ENCODE measurements around the gene FUOM. TPM values are rescaled to one million over a fixed set of nuclear protein-coding genes. Genes with fewer than 3 reads are reported as not detected.

The FUOM gene
- total RNA-seq, 2 experiments from 2014 or later: 12.4 to 13.4 TPM

GRCh38 chr10:133353988-133354605 is 3.7 kb downstream of the FUOM start:
- Mint-ChIP-seq H3K4me1 (ENCODE audit: low read depth) (peaks cover 6% of the 10 kb centered on the region), H3K27me3 (ENCODE audit: low read depth) (peaks cover 3% of the 10 kb centered on the region), H3K36me3 (ENCODE audit: low read depth) (no peaks in the 10 kb centered on the region), H3K4me3 (no peak overlapping the region), H3K27ac (no peak overlapping the region), H3K9me3 (ENCODE audit: insufficient read depth) (no peaks in the 10 kb centered on the region)
- DNase-seq: no peak
- ChIA-PET POLR2A (no interaction called here), CTCF (interaction anchor here (2.8 kb wide), 1 partner anchor 24 kb away, joined by 10 read pairs; no protein-coding TSS in a partner anchor)
- ATAC-seq: no peak

GRCh38 chr10:133353202-133353959 is 4.4 kb downstream of the FUOM start:
- POLR2A ChIA-PET: no interaction called here
- peaks cover 5% of the 10 kb centered on the region for H3K27me3 Mint-ChIP-seq (ENCODE audit: low read depth)
- ATAC-seq: no peak
- H3K9me3 Mint-ChIP-seq (ENCODE audit: insufficient read depth): no peaks in the 10 kb centered on the region
- CTCF ChIA-PET: interaction anchor here (2.8 kb wide), 1 partner anchor 23 kb away, joined by 10 read pairs; no protein-coding TSS in a partner anchor
- H3K4me1 Mint-ChIP-seq (ENCODE audit: low read depth): peaks cover 6% of the 10 kb centered on the region
- no peaks in the 10 kb centered on the region for H3K36me3 Mint-ChIP-seq (ENCODE audit: low read depth)
- no peak overlapping the region for H3K4me3 Mint-ChIP-seq
- no peak for DNase-seq
- H3K27ac Mint-ChIP-seq: no peak overlapping the region

GRCh38 chr10:133351408-133352318 is 6.2 kb downstream of the FUOM start:
- POLR2A ChIA-PET: no interaction called here
- Mint-ChIP-seq H3K36me3 (ENCODE audit: low read depth) (no peaks in the 10 kb centered on the region), H3K4me3 (no peak overlapping the region), H3K4me1 (ENCODE audit: low read depth) (peaks cover 3% of the 10 kb centered on the region), H3K27ac (no peak overlapping the region), H3K27me3 (ENCODE audit: low read depth) (peaks cover 5% of the 10 kb centered on the region), H3K9me3 (ENCODE audit: insufficient read depth) (no peaks in the 10 kb centered on the region)
- DNase-seq: no peak
- CTCF ChIA-PET: interaction anchor here (1.4 kb wide), 1 partner anchor 22 kb away, joined by 3 read pairs; no protein-coding TSS in a partner anchor
- ATAC-seq: no peak

- H3K4me3 Mint-ChIP-seq: no peak overlapping the region
- H3K4me1 Mint-ChIP-seq (ENCODE audit: low read depth): no peaks in the 10 kb centered on the region
- H3K9me3 Mint-ChIP-seq (ENCODE audit: insufficient read depth): no peaks in the 10 kb centered on the region
- ChIA-PET CTCF (interaction anchor here (1.4 kb wide), 1 partner anchor 21 kb away, joined by 3 read pairs; no protein-coding TSS in a partner anchor), POLR2A (no interaction called here)
- peaks cover 5% of the 10 kb centered on the region for H3K27me3 Mint-ChIP-seq (ENCODE audit: low read depth)
- DNase-seq: no peak
- H3K27ac Mint-ChIP-seq: no peak overlapping the region
- ATAC-seq: no peak
- H3K36me3 Mint-ChIP-seq (ENCODE audit: low read depth): no peaks in the 10 kb centered on the region
Measured at GRCh38 chr10:133350950-133351329, 6.9 kb downstream of the FUOM start.

- ChIA-PET POLR2A (no interaction called here), CTCF (no interaction called here)
- DNase-seq (no peak), ATAC-seq (no peak)
- H3K27ac Mint-ChIP-seq: no peak overlapping the region
- no peak overlapping the region for H3K4me3 Mint-ChIP-seq
- H3K9me3 Mint-ChIP-seq (ENCODE audit: insufficient read depth): no peaks in the 10 kb centered on the region
- H3K4me1 Mint-ChIP-seq (ENCODE audit: low read depth): no peaks in the 10 kb centered on the region
- peaks cover 10% of the 10 kb centered on the region for H3K27me3 Mint-ChIP-seq (ENCODE audit: low read depth)
- H3K36me3 Mint-ChIP-seq (ENCODE audit: low read depth): no peaks in the 10 kb centered on the region
Measured at GRCh38 chr10:133350283-133350949, 7.4 kb downstream of the FUOM start.

- CTCF ChIA-PET: no interaction called here
- H3K9me3 Mint-ChIP-seq (ENCODE audit: insufficient read depth): no peaks in the 10 kb centered on the region
- POLR2A ChIA-PET: no interaction called here
- H3K4me3 Mint-ChIP-seq: no peak overlapping the region
- no peak overlapping the region for H3K27ac Mint-ChIP-seq
- ATAC-seq: no peak
- DNase-seq: no peak
- H3K4me1 Mint-ChIP-seq (ENCODE audit: low read depth): no peaks in the 10 kb centered on the region
- H3K36me3 Mint-ChIP-seq (ENCODE audit: low read depth): no peaks in the 10 kb centered on the region
- peaks cover 13% of the 10 kb centered on the region for H3K27me3 Mint-ChIP-seq (ENCODE audit: low read depth)
Measured at GRCh38 chr10:133349577-133350011, 8.2 kb downstream of the FUOM start.

GRCh38 chr10:133349160-133349568 is 8.7 kb downstream of the FUOM start:
- ChIA-PET POLR2A (no interaction called here), CTCF (no interaction called here)
- Mint-ChIP-seq H3K27me3 (ENCODE audit: low read depth) (peaks cover 15% of the 10 kb centered on the region), H3K4me1 (ENCODE audit: low read depth) (no peaks in the 10 kb centered on the region), H3K4me3 (no peak overlapping the region), H3K36me3 (ENCODE audit: low read depth) (no peaks in the 10 kb centered on the region), H3K9me3 (ENCODE audit: insufficient read depth) (no peaks in the 10 kb centered on the region), H3K27ac (peak overlapping the region; percentile 2)
- ATAC-seq: no peak
- DNase-seq: no peak

GRCh38 chr10:133347710-133348517 is 9.9 kb downstream of the FUOM start:
- ChIA-PET CTCF (interaction anchor here (0.8 kb wide), 1 partner anchor 18 kb away, joined by 4 read pairs; no protein-coding TSS in a partner anchor), POLR2A (no interaction called here)
- H3K4me3 Mint-ChIP-seq: no peak overlapping the region
- H3K9me3 Mint-ChIP-seq (ENCODE audit: insufficient read depth): no peaks in the 10 kb centered on the region
- peaks cover 22% of the 10 kb centered on the region for H3K27me3 Mint-ChIP-seq (ENCODE audit: low read depth)
- DNase-seq (no peak), ATAC-seq (no peak)
- H3K36me3 Mint-ChIP-seq (ENCODE audit: low read depth): no peaks in the 10 kb centered on the region
- H3K4me1 Mint-ChIP-seq (ENCODE audit: low read depth): peaks cover 5% of the 10 kb centered on the region
- no peak overlapping the region for H3K27ac Mint-ChIP-seq

GRCh38 chr10:133346413-133346812 is 11.4 kb downstream of the FUOM start:
- Mint-ChIP-seq H3K4me1 (ENCODE audit: low read depth) (peaks cover 5% of the 10 kb centered on the region), H3K36me3 (ENCODE audit: low read depth) (no peaks in the 10 kb centered on the region), H3K27me3 (ENCODE audit: low read depth) (peaks cover 30% of the 10 kb centered on the region), H3K27ac (no peak overlapping the region), H3K9me3 (ENCODE audit: insufficient read depth) (no peaks in the 10 kb centered on the region), H3K4me3 (no peak overlapping the region)
- POLR2A ChIA-PET: no interaction called here
- no peak for ATAC-seq
- CTCF ChIA-PET: no interaction called here
- no peak for DNase-seq

GRCh38 chr10:133344236-133344635 is 13.6 kb downstream of the FUOM start:
- no peak for ATAC-seq
- peaks cover 29% of the 10 kb centered on the region for H3K27me3 Mint-ChIP-seq (ENCODE audit: low read depth)
- peaks cover 5% of the 10 kb centered on the region for H3K4me1 Mint-ChIP-seq (ENCODE audit: low read depth)
- ChIA-PET POLR2A (no interaction called here), CTCF (no interaction called here)
- H3K36me3 Mint-ChIP-seq (ENCODE audit: low read depth): no peaks in the 10 kb centered on the region
- H3K27ac Mint-ChIP-seq: no peak overlapping the region
- no peaks in the 10 kb centered on the region for H3K9me3 Mint-ChIP-seq (ENCODE audit: insufficient read depth)
- H3K4me3 Mint-ChIP-seq: no peak overlapping the region
- no peak for DNase-seq

GRCh38 chr10:133343558-133343957 is 14.3 kb downstream of the FUOM start:
- DNase-seq: no peak
- CTCF ChIA-PET: no interaction called here
- H3K36me3 Mint-ChIP-seq (ENCODE audit: low read depth): no peaks in the 10 kb centered on the region
- no peak overlapping the region for H3K4me3 Mint-ChIP-seq
- no peaks in the 10 kb centered on the region for H3K9me3 Mint-ChIP-seq (ENCODE audit: insufficient read depth)
- peaks cover 5% of the 10 kb centered on the region for H3K4me1 Mint-ChIP-seq (ENCODE audit: low read depth)
- no peak for ATAC-seq
- peaks cover 25% of the 10 kb centered on the region for H3K27me3 Mint-ChIP-seq (ENCODE audit: low read depth)
- POLR2A ChIA-PET: no interaction called here
- H3K27ac Mint-ChIP-seq: no peak overlapping the region
